ENCODE measurements around the gene GID4.

DNA sequence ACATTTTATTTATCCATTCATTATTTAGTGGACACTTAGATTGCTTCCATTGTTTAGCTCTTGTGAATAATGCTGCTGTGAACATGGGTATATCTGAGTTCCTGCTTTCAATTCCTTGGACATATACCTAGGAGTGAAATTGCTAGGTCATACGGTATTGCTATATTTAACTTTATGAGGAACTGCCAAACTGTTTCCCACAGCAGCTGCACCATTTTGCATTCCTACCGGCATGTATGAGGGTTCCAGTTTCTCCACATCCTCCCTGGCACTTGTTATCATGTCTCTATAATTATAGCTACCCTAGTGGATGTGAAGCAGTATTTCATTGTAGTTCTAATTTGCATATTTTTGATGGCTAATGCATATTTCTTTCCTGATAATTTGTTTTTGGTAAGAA lies 24.8 kb downstream of the GID4 start:
- TF ChIP-seq, protein P1, sequence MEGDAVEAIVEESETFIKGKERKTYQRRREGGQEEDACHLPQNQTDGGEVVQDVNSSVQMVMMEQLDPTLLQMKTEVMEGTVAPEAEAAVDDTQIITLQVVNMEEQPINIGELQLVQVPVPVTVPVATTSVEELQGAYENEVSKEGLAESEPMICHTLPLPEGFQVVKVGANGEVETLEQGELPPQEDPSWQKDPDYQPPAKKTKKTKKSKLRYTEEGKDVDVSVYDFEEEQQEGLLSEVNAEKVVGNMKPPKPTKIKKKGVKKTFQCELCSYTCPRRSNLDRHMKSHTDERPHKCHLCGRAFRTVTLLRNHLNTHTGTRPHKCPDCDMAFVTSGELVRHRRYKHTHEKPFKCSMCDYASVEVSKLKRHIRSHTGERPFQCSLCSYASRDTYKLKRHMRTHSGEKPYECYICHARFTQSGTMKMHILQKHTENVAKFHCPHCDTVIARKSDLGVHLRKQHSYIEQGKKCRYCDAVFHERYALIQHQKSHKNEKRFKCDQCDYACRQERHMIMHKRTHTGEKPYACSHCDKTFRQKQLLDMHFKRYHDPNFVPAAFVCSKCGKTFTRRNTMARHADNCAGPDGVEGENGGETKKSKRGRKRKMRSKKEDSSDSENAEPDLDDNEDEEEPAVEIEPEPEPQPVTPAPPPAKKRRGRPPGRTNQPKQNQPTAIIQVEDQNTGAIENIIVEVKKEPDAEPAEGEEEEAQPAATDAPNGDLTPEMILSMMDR (IDR thresholded peaks at IDR 0.05), result no peak
- no peak for TF ChIP-seq POLR2A (IDR thresholded peaks at IDR 0.05)

All from body of pancreas (tissue), 4 donors.